Subcutaneous abdominal adipose tissue (tissue), 5 donors: ENCODE measurements around the gene LGR6.
"Not testable (repeated sequence)": the region's sequence is repeated elsewhere in the genome, so short reads cannot be mapped to it uniquely, and the experiment has no call there.

ENCODE experiments used
- H3K27ac ChIP-seq: one replicate; pipeline ENCODE4 v1.7.0; 2013; ENCODE audit warnings: low read depth, mild to moderate bottlenecking, inconsistent platforms, low read length, moderate library complexity
- H3K27me3 ChIP-seq, 5 donors: one replicate each; pipeline ENCODE4 v1.7.0; 2013; ENCODE audit warnings: low read length in 5 of 5, inconsistent platforms in 1 of 5; ENCODE audit not compliant: control insufficient read depth in 5 of 5, insufficient read depth in 4 of 5
- H3K36me3 ChIP-seq, 5 donors: one replicate each; pipeline ENCODE4 v1.7.0; 2013; ENCODE audit warnings: low read length in 5 of 5; ENCODE audit not compliant: control insufficient read depth in 5 of 5, insufficient read depth in 5 of 5
- H3K4me1 ChIP-seq, 5 donors: one replicate each; pipeline ENCODE4 v1.7.0; 2013; ENCODE audit warnings: low read length in 5 of 5, mild to moderate bottlenecking in 3 of 5, moderate library complexity in 1 of 5; ENCODE audit not compliant: control insufficient read depth in 5 of 5, insufficient read depth in 5 of 5
- H3K4me3 ChIP-seq, 5 donors: one replicate each; pipeline ENCODE4 v1.7.0; 2013; ENCODE audit warnings: low read length in 5 of 5, low read depth in 1 of 5
- H3K9ac ChIP-seq, 5 donors: one replicate each; pipeline ENCODE4 v1.7.0; 2013; ENCODE audit warnings: low read length in 5 of 5, mild to moderate bottlenecking in 4 of 5, moderate library complexity in 3 of 5
- H3K9me3 ChIP-seq, 5 donors: one replicate each; pipeline ENCODE4 v1.7.0; 2013; ENCODE audit warnings: low read length in 5 of 5; ENCODE audit not compliant: control insufficient read depth in 5 of 5
- donor health status: healthy.
- donor health status: healthy.
- donor health status: healthy.
- donor health status: healthy.
- donor health status: healthy.

LGR6 gene

GRCh38 chr1:202193614-202194327, at the start of gene LGR6:
TSS of gene LGR6 (plus strand) at chr1:202193799. CDS start at chr1:202193990, 191 bp downstream.
- H3K9ac ChIP-seq, result no peak within 1 kb of the TSS

GRCh38 chr1:202144402-202145067, 49.1 kb upstream of the LGR6 start, which contains the start of gene ARL8A:
TSS of gene ARL8A (minus strand) at chr1:202144737. CDS start at chr1:202144572, 165 bp downstream.
- H3K9me3 ChIP-seq, result no peaks in the 10 kb centered on the region
- peaks cover 8 to 38% (median 37%) of the 10 kb centered on the region in 5 donors for H3K4me1 ChIP-seq

More at GRCh38 chr1:202193614-202194327, at the start of gene LGR6:
- Histone ChIP-seq H3K4me1 (peaks cover 0 to 9% (median 5%) of the 10 kb centered on the region in 5 donors), H3K27ac (no peak within 1 kb of the TSS), H3K27me3 (peaks cover 10 to 33% (median 29%) of the 10 kb centered on the region in 5 donors), H3K4me3 (no peak within 1 kb of the TSS), H3K9me3 (no peaks in the 10 kb centered on the region), H3K36me3 (no peaks in the 10 kb centered on the region)

GRCh38 chr1:202145068-202145743, 48.4 kb upstream of the LGR6 start:
- peaks cover 0 to 4% (median 0%) of the 10 kb centered on the region in 5 donors for H3K36me3 ChIP-seq
- peak overlapping the region; percentile 82 to 98 (median 89) for H3K9ac ChIP-seq
- H3K27ac ChIP-seq, result peak overlapping the region; percentile 85
- no peaks in the 10 kb centered on the region for H3K9me3 ChIP-seq
- no peaks in the 10 kb centered on the region for H3K27me3 ChIP-seq
- H3K4me1 ChIP-seq, result peaks cover 8 to 38% (median 37%) of the 10 kb centered on the region in 5 donors
- peak overlapping the region; percentile 84 to 91 (median 85) for H3K4me3 ChIP-seq

More at GRCh38 chr1:202144402-202145067, 49.1 kb upstream of the LGR6 start, which contains the start of gene ARL8A:
- no peaks in the 10 kb centered on the region for H3K27me3 ChIP-seq
- H3K9ac ChIP-seq, result peak within 1 kb of the TSS; percentile 89 to 98 (median 95)
- H3K4me3 ChIP-seq, result peak within 1 kb of the TSS; percentile 84 to 91 (median 87)
- peaks cover 0 to 4% (median 0%) of the 10 kb centered on the region in 5 donors for H3K36me3 ChIP-seq
- H3K27ac ChIP-seq, result peak within 1 kb of the TSS; percentile 85

GRCh38 chr1:202145744-202146140, 47.9 kb upstream of the LGR6 start:
- Histone ChIP-seq H3K4me1 (peaks cover 8 to 37% (median 34%) of the 10 kb centered on the region in 5 donors), H3K4me3 (peak overlapping the region in 2 of 5 donors; percentile 85 to 89), H3K9ac (peak overlapping the region in 1 of 5 donors; percentile 89)
- H3K27me3 ChIP-seq, H3K36me3 ChIP-seq, H3K27ac ChIP-seq, H3K9me3 ChIP-seq: not testable (repeated sequence)

- no peak overlapping the region for H3K27ac ChIP-seq
- H3K27me3 ChIP-seq, result no peaks in the 10 kb centered on the region
- no peak overlapping the region for H3K9ac ChIP-seq
- H3K36me3 ChIP-seq, result no peaks in the 10 kb centered on the region
- peaks cover 8 to 32% (median 29%) of the 10 kb centered on the region in 5 donors for H3K4me1 ChIP-seq
- no peak overlapping the region for H3K4me3 ChIP-seq
- no peaks in the 10 kb centered on the region for H3K9me3 ChIP-seq
These were observed 47.3 kb upstream of the LGR6 start for GRCh38 chr1:202146279-202146678.

- no peak overlapping the region for H3K9ac ChIP-seq
- H3K27me3 ChIP-seq, result no peaks in the 10 kb centered on the region
- no peak overlapping the region for H3K4me3 ChIP-seq
- H3K27ac ChIP-seq, result no peak overlapping the region
- no peaks in the 10 kb centered on the region for H3K36me3 ChIP-seq
- H3K9me3 ChIP-seq, result no peaks in the 10 kb centered on the region
- H3K4me1 ChIP-seq, result peaks cover 8 to 28% (median 27%) of the 10 kb centered on the region in 5 donors
These were observed 46.6 kb upstream of the LGR6 start for GRCh38 chr1:202146993-202147392.

- Histone ChIP-seq H3K27ac (no peak overlapping the region), H3K4me1 (peaks cover 2 to 14% (median 13%) of the 10 kb centered on the region in 5 donors), H3K36me3 (no peaks in the 10 kb centered on the region), H3K9ac (no peak overlapping the region), H3K27me3 (no peaks in the 10 kb centered on the region), H3K4me3 (no peak overlapping the region), H3K9me3 (no peaks in the 10 kb centered on the region)
These were observed 45.2 kb upstream of the LGR6 start for GRCh38 chr1:202148391-202148790.

GRCh38 chr1:202149566-202149965, 44.0 kb upstream of the LGR6 start:
- Histone ChIP-seq H3K27me3 (no peaks in the 10 kb centered on the region), H3K4me3 (no peak overlapping the region), H3K4me1 (peaks cover 0 to 9% (median 8%) of the 10 kb centered on the region in 5 donors), H3K36me3 (no peaks in the 10 kb centered on the region), H3K9me3 (no peaks in the 10 kb centered on the region), H3K9ac (no peak overlapping the region), H3K27ac (no peak overlapping the region)

- Histone ChIP-seq H3K9ac (no peak overlapping the region), H3K9me3 (no peaks in the 10 kb centered on the region), H3K4me3 (no peak overlapping the region), H3K4me1 (peaks cover 0 to 11% (median 7%) of the 10 kb centered on the region in 5 donors), H3K36me3 (no peaks in the 10 kb centered on the region), H3K27ac (no peak overlapping the region), H3K27me3 (no peaks in the 10 kb centered on the region)
These were observed 43.4 kb upstream of the LGR6 start for GRCh38 chr1:202150187-202150586.
